IMR-90 (cell line): Measurements from ENCODE around the gene RAB11A. TPM values are rescaled to one million over a fixed set of nuclear protein-coding genes. Genes with fewer than 3 reads are reported as not detected.
A peak's percentile ranks its signal among the peaks of the same experiment; 100 is the strongest.
"Not testable (repeated sequence)": the region's sequence is repeated elsewhere in the genome, so short reads cannot be mapped to it uniquely, and the experiment has no call there.

Experiments
- ATAC-seq: fragments of 200-7000 bp; cut with Tn5 transposase; 2 replicates; pipeline ENCODE4 v1.9.1; 2020; ENCODE audit warnings: low read depth, mild to moderate bottlenecking, moderate library complexity
- BruUV-seq: library from RNA; stranded (reverse); fragments of 400-500 nt; replicated peaks from 2 replicates; lab custom pipeline; 2021; lab: Mats Ljungman, UMichigan
- CTCF ChIA-PET: fragments of 300-600 bp; formaldehyde crosslinking; extraction: SDS; loops from one replicate; lab custom pipeline; 2021; ENCODE audit warnings: antibody characterized with exemption; lab: Yijun Ruan, JAX
- POLR2A ChIA-PET: fragments of 300-600 bp; sonication (Branson Sonifier 250); formaldehyde crosslinking; loops from one replicate; lab custom pipeline; 2022; ENCODE audit warnings: antibody characterized with exemption; ENCODE audit not compliant: unreplicated experiment; lab: Charles Lee
- DNase-seq: peaks from one replicate; pipeline ENCODE4 v3.0.0; 2013
- H2AFZ ChIP-seq: replicated peaks from 2 replicates; pipeline ENCODE3; 2013; ENCODE audit warnings: low read length, mild to moderate bottlenecking; ENCODE audit not compliant: poor library complexity
- H2AK5ac ChIP-seq: 2 replicates; pipeline ENCODE4 v1.6.1; 2013; ENCODE audit warnings: low read depth, low read length, inconsistent platforms
- H2AK9ac ChIP-seq: replicated peaks from 2 replicates; pipeline ENCODE3; 2013; ENCODE audit warnings: mild to moderate bottlenecking, low read depth, low read length, moderate library complexity; ENCODE audit not compliant: poor library complexity
- H2BK120ac ChIP-seq: 2 replicates; pipeline ENCODE4 v1.6.1; 2013; ENCODE audit warnings: low read depth, low read length, inconsistent platforms
- H2BK15ac ChIP-seq: 3 replicates; pipeline ENCODE4 v1.6.1; 2013; ENCODE audit warnings: low read depth, low read length, inconsistent platforms
- H2BK20ac ChIP-seq: 2 replicates; pipeline ENCODE4 v1.6.1; 2013; ENCODE audit warnings: low read depth, mild to moderate bottlenecking, inconsistent platforms, low read length, moderate library complexity
- H2BK5ac ChIP-seq: 2 replicates; pipeline ENCODE4 v1.6.1; 2013; ENCODE audit warnings: mild to moderate bottlenecking, low read depth, low read length, inconsistent platforms; ENCODE audit not compliant: poor library complexity, severe bottlenecking
- H3K14ac ChIP-seq: replicated peaks from 2 replicates; pipeline ENCODE4 v1.6.1; 2013; ENCODE audit warnings: low read depth, low read length, inconsistent platforms
- H3K18ac ChIP-seq: 2 replicates; pipeline ENCODE4 v1.6.1; 2013; ENCODE audit warnings: low read depth, low read length, control low read depth
- H3K23ac ChIP-seq: 2 replicates; pipeline ENCODE4 v1.6.1; 2013; ENCODE audit warnings: low read depth, low read length, inconsistent platforms
- H3K27ac ChIP-seq: 2 replicates; pipeline ENCODE4 v1.5.1; 2013; ENCODE audit warnings: mild to moderate bottlenecking, control low read depth, low read length; ENCODE audit not compliant: insufficient read depth
- H3K27me3 ChIP-seq: 2 replicates; pipeline ENCODE4 v1.6.1; 2013; ENCODE audit warnings: low read length; ENCODE audit not compliant: control insufficient read depth, insufficient read depth
- H3K36me3 ChIP-seq: 2 replicates; pipeline ENCODE4 v1.6.1; 2013; ENCODE audit warnings: low read length, mixed read lengths; ENCODE audit not compliant: control insufficient read depth, insufficient read depth
- H3K4ac ChIP-seq: 2 replicates; pipeline ENCODE4 v1.6.1; 2013; ENCODE audit warnings: low read depth, low read length, inconsistent platforms
- H3K4me1 ChIP-seq: 2 replicates; pipeline ENCODE4 v1.6.1; 2013; ENCODE audit warnings: low read length, mixed read lengths; ENCODE audit not compliant: control insufficient read depth, insufficient read depth
- H3K4me2 ChIP-seq: 2 replicates; pipeline ENCODE4 v1.6.1; 2013; ENCODE audit warnings: low read depth, mild to moderate bottlenecking, control low read depth, low read length, moderate library complexity
- H3K4me3 ChIP-seq: 2 replicates; pipeline ENCODE4 v1.5.1; 2013; ENCODE audit warnings: low read depth, mild to moderate bottlenecking, control low read depth, low read length, moderate library complexity; ENCODE audit not compliant: insufficient read depth
- H3K56ac ChIP-seq: 2 replicates; pipeline ENCODE4 v1.6.1; 2013; ENCODE audit warnings: low read length, inconsistent platforms; ENCODE audit not compliant: insufficient read depth; ENCODE audit errors: extremely low read depth
- H3K79me1 ChIP-seq, 2 experiments: 2 replicates each; pipeline ENCODE4 v1.6.1; 2013; ENCODE audit warnings: low read length in 2 of 2, inconsistent platforms in 1 of 2, low read depth in 1 of 2
- H3K9ac ChIP-seq: 2 replicates; pipeline ENCODE4 v1.6.1; 2013; ENCODE audit warnings: low read depth, low read length, control low read depth
- H3K9me1 ChIP-seq: 2 replicates; pipeline ENCODE4 v1.6.1; 2013; ENCODE audit warnings: low read length, inconsistent platforms; ENCODE audit not compliant: insufficient read depth
- H3K9me3 ChIP-seq: 2 replicates; pipeline ENCODE4 v1.6.1; 2013; ENCODE audit warnings: low read length; ENCODE audit not compliant: control insufficient read depth, insufficient read depth
- H4K20me1 ChIP-seq: 2 replicates; pipeline ENCODE4 v1.6.1; 2013; ENCODE audit warnings: low read length, inconsistent platforms; ENCODE audit not compliant: insufficient read depth
- H4K5ac ChIP-seq: 2 replicates; pipeline ENCODE4 v1.6.1; 2013; ENCODE audit warnings: mild to moderate bottlenecking, low read depth, low read length, control low read depth
- H4K8ac ChIP-seq, 2 experiments: 2 replicates each; pipeline ENCODE4 v1.6.1; 2013; ENCODE audit warnings: low read depth in 2 of 2, low read length in 2 of 2, control low read depth in 1 of 2, inconsistent platforms in 1 of 2
- H4K91ac ChIP-seq: 2 replicates; pipeline ENCODE4 v1.6.1; 2013; ENCODE audit warnings: low read depth, low read length, inconsistent platforms; ENCODE audit not compliant: insufficient read depth
- CEBPB ChIP-seq: IDR thresholded peaks from 2 replicates; pipeline ENCODE4 v1.6.1; 2012; ENCODE audit warnings: low read depth, low read length, improper control_type of control experiment
- CHD1 ChIP-seq: IDR thresholded peaks from 2 replicates; pipeline ENCODE4 v1.6.1; 2012; ENCODE audit warnings: low read depth, low read length, improper control_type of control experiment
- WGBS, 2 experiments: methylation state at CpG; one replicate each; pipeline versions ENCODE4 v1.1.5 to v1.1.7; 2013; ENCODE audit warnings: missing lambda C conversion rate in 2 of 2; ENCODE audit not compliant: insufficient read length in 1 of 2; ENCODE audit errors: extremely low coverage in 2 of 2; 5-methylcytosine and 5-hydroxymethylcytosine counted together
- dilution Hi-C: fragments of 300-500 bp; cut with HindIII; formaldehyde crosslinking; loops from one replicate; pipeline ENCODE4 v1.14.3; 2018; ENCODE audit warnings: low sequenced_read_pairs; ENCODE audit not compliant: unreplicated experiment
- in situ Hi-C: fragments of 300-500 bp; cut with MboI; formaldehyde crosslinking; loops from 3 replicates; pipeline ENCODE4 v1.14.3; 2019; ENCODE audit warnings: low sequenced_read_pairs, inconsistent platforms, mixed read lengths
- intact Hi-C: fragments of 100-400 bp; cut with micrococcal nuclease; formaldehyde crosslinking; loops from 2 replicates; pipeline ENCODE4 v1.10.0; 2022
- polyA plus RNA-seq, 3 experiments: library from polyadenylated mRNA; depleted of rRNA; stranded (reverse); fragments of >200 nt; gene quantifications; 2 replicates each; pipeline ENCODE4 v1.2.3, GENCODE V29; 2012; ENCODE audit warnings: low replicate concordance in 1 of 3
- total RNA-seq: library from RNA; depleted of rRNA; stranded (reverse); fragments of >200 nt; gene quantifications from 2 replicates; pipeline ENCODE4 v1.2.3, GENCODE V29; 2012

RAB11A gene
- total and polyA plus RNA-seq, 2 of the 4 experiments (the other 2 are of a cell fraction): 341 to 462 TPM

DNA sequence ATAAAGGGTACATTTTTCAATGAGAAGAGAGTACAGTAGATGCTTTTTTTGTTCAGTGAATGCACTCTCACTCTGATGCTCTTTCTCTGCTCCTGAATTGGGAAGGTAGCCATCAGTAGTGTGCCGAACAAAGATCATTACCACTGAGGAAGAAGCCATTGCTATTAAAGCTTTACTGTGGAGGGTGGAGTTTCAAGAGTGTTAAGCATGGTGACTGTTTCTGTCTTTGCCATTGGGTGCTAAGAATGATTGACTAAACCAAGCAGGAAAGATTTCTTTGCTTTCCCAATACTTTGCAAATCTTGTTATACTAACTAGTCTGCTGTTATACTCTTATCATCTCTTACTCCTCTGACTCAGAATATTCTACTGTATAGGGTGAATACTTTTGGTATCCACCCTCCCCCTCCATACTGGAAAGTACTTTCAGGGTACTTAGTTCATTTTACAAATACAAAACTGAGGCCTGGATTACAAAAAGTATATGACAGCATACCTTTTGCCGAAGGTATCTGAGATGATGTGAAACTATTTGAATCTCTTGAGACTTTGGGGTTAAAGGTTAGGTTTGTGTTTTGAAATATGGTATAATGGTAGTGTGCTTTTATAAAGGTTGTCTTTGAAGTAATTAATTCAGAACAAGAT lies 1.7 kb downstream of the RAB11A start:
- no TSS peak for BruUV-seq
- dilution Hi-C loops: no loop called here
- H2AK5ac ChIP-seq: no peak overlapping the region
- H3K4ac ChIP-seq: no peak overlapping the region; the same call in 1 of the 2 replicates
- H2BK120ac ChIP-seq: no peak overlapping the region
- H2AFZ ChIP-seq: no peak overlapping the region
- CTCF ChIA-PET: interaction anchor here (0.6 to 1.0 kb wide), 2 partner anchors 14 to 218 kb away, joined by 4 to 6 read pairs; no protein-coding TSS in a partner anchor
- H3K23ac ChIP-seq: peak overlapping the region; percentile 48; the same call in 1 of the 2 replicates
- peak overlapping the region; percentile 77; the same call in 1 of the 2 replicates for H3K56ac ChIP-seq
- peak overlapping the region in 1 of 2 experiments; percentile 9; a peak in 1 of 4 replicates for H4K8ac ChIP-seq
- peaks cover 6% of the 10 kb centered on the region for H3K36me3 ChIP-seq
- DNase-seq (peak; percentile 77), ATAC-seq (peak; percentile 13)
- no peak overlapping the region for H4K91ac ChIP-seq
- H3K4me1 ChIP-seq: peaks cover 1% of the 10 kb centered on the region; the same call in 1 of the 2 replicates
- no peak overlapping the region for H4K5ac ChIP-seq
- H3K27ac ChIP-seq: peak overlapping the region; percentile 53; the same call in 1 of the 2 replicates
- WGBS, 2 experiments: no CpG with 5 or more reads among the region's 2 CpGs
- in situ Hi-C loops: no loop called here
- no peaks in the 10 kb centered on the region for H3K27me3 ChIP-seq
- H3K4me2 ChIP-seq: peak overlapping the region; percentile 75
- peaks cover 30% of the 10 kb centered on the region for H4K20me1 ChIP-seq
- no peak overlapping the region for H2AK9ac ChIP-seq
- H3K9ac ChIP-seq: peak overlapping the region; percentile 64; the same call in 1 of the 2 replicates
- peak overlapping the region; percentile 10; the same call in 1 of the 2 replicates for H3K18ac ChIP-seq
- H3K4me3 ChIP-seq: peak overlapping the region; percentile 58
- POLR2A ChIA-PET: no interaction called here
- peaks cover 3% of the 10 kb centered on the region; the same call in 1 of the 2 replicates for H3K9me1 ChIP-seq
- peaks cover 0 to 24% of the 10 kb centered on the region in 2 experiments; a peak in 2 of 4 replicates for H3K79me1 ChIP-seq
- 0 out of 2 replicates have a peak overlapping the region, but pooled peaks have one; percentile 53 for H3K14ac ChIP-seq
- H2BK5ac ChIP-seq: peak overlapping the region; percentile 34
- no peak overlapping the region for H2BK15ac ChIP-seq
- no peak overlapping the region for H2BK20ac ChIP-seq
- TF ChIP-seq CEBPB: peak; percentile 79
- TF ChIP-seq CHD1: no peak
- intact Hi-C loops: loop anchor here (5.0 kb wide), 1 partner anchor 139 kb away; no protein-coding TSS in a partner anchor
- H3K9me3 ChIP-seq: no peaks in the 10 kb centered on the region

DNA sequence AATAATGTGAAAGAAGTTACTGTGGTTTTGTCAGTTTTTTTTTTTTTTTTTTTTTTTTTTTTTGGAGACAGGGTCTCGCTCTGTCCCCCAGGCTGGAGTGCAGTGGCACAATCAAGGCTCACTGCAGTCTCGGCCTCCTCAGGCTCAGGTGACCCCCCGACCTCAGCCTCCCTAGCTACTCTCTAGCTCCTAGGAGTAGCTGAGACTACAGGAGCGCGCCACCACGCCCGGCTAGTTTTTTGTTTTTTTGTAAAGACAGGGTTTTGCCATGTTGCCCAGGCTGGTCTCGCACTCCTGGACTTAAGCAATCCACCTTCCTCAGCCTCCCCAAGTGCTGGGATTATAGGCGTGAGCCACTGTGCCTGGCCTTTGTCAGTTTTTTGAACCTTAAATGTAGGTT lies 2.6 kb downstream of the RAB11A start:
- ATAC-seq, POLR2A ChIA-PET, H2BK20ac ChIP-seq, H3K14ac ChIP-seq, H4K91ac ChIP-seq, H3K18ac ChIP-seq, BruUV-seq, H3K23ac ChIP-seq, dilution Hi-C loops, H3K4ac ChIP-seq, H2AFZ ChIP-seq, H4K5ac ChIP-seq, H2BK5ac ChIP-seq, H3K27me3 ChIP-seq, H2BK15ac ChIP-seq, H3K4me3 ChIP-seq, DNase-seq, H2AK9ac ChIP-seq, H3K9me1 ChIP-seq, in situ Hi-C loops, H3K9ac ChIP-seq, H3K4me2 ChIP-seq, H2BK120ac ChIP-seq, H3K4me1 ChIP-seq, H3K9me3 ChIP-seq, H3K56ac ChIP-seq: not testable (repeated sequence)
- CTCF ChIA-PET: interaction anchor here (1.0 kb wide), 1 partner anchor 15 kb away, joined by 6 read pairs; no protein-coding TSS in a partner anchor
- H3K79me1 ChIP-seq: peaks cover 4 to 32% of the 10 kb centered on the region in 2 experiments; a peak in 3 of 4 replicates
- WGBS, 2 experiments: no CpG with 5 or more reads among the region's 9 CpGs
- peaks cover 10% of the 10 kb centered on the region for H3K36me3 ChIP-seq
- 0 out of 4 replicates have a peak overlapping the region, but pooled peaks of 1 of the 2 experiments have one; percentile 9 for H4K8ac ChIP-seq
- peaks cover 39% of the 10 kb centered on the region for H4K20me1 ChIP-seq
- peak overlapping the region; percentile 20; the same call in 1 of the 2 replicates for H3K27ac ChIP-seq
- intact Hi-C loops: loop anchor here (5.0 kb wide), 1 partner anchor 140 kb away; no protein-coding TSS in a partner anchor
- peak overlapping the region; percentile 40; the same call in 1 of the 2 replicates for H2AK5ac ChIP-seq
